GM12878 (cell line): ENCODE results near the gene KDM4C. TPM values are rescaled to one million over a fixed set of nuclear protein-coding genes. Genes with fewer than 3 reads are reported as not detected.

Source experiments
- ATAC-seq: fragments of 200-7000 bp; cut with Tn5 transposase; 3 replicates; pipeline ENCODE4 v1.9.1; 2020; ENCODE audit warnings: mild to moderate bottlenecking, moderate library complexity
- BruUV-seq: library from RNA; stranded (reverse); fragments of 400-500 nt; replicated peaks from 2 replicates; lab custom pipeline; 2021; lab: Mats Ljungman, UMichigan
- CTCF ChIA-PET: fragments of 300-600 bp; sonication (Branson Sonifier 250); formaldehyde crosslinking; extraction: SDS; loops from one replicate; lab custom pipeline; 2021; ENCODE audit warnings: inconsistent platforms; lab: Yijun Ruan, JAX
- POLR2A ChIA-PET: fragments of 350-600 bp; formaldehyde crosslinking; extraction: SDS; loops from one replicate; lab custom pipeline; 2021; ENCODE audit warnings: inconsistent platforms; lab: Charles Lee
- RAD21 ChIA-PET: fragments of 300-600 bp; sonication (Branson Sonifier 250); formaldehyde crosslinking; loops from one replicate; lab custom pipeline; 2023; ENCODE audit warnings: antibody characterized with exemption; ENCODE audit not compliant: unreplicated experiment; lab: Charles Lee
- SMC1A ChIA-PET: fragments of 300-600 bp; sonication (Branson Sonifier 250); formaldehyde crosslinking; loops from one replicate; lab custom pipeline; 2023; ENCODE audit not compliant: unreplicated experiment, uncharacterized antibody; lab: Charles Lee
- DNase-seq: peaks from one replicate; pipeline ENCODE4 v3.0.0-alpha.2; 2011; ENCODE audit warnings: low read depth, low spot score
- FAIRE-seq: peaks from 3 replicates; lab custom pipeline; 2011; peaks lifted over from hg19 to GRCh38; lab: Jason Lieb, UNC
- H2AFZ ChIP-seq: 2 replicates; pipeline ENCODE4 v1.6.0; 2011; ENCODE audit warnings: low read depth, low read length, control low read depth; ENCODE audit not compliant: control insufficient read depth
- H3K27ac ChIP-seq: 2 replicates; pipeline ENCODE4 v1.5.1; 2011; ENCODE audit warnings: control low read depth; ENCODE audit not compliant: control insufficient read depth, insufficient read depth
- H3K27me3 ChIP-seq, 2 experiments: replicated peaks in 1 of 2; 2 replicates each; pipeline versions ENCODE4 v1.6.0 to v1.6.1; 2011; ENCODE audit warnings: low read length in 1 of 2; ENCODE audit not compliant: control insufficient read depth in 2 of 2, insufficient read depth in 2 of 2
- H3K36me3 ChIP-seq, 2 experiments: 2 replicates each; pipeline ENCODE4 v1.5.1; 2011; ENCODE audit warnings: low read length in 1 of 2; ENCODE audit not compliant: control insufficient read depth in 2 of 2, insufficient read depth in 2 of 2
- H3K4me1 ChIP-seq: 2 replicates; pipeline ENCODE4 v1.6.1; 2011; ENCODE audit warnings: mild to moderate bottlenecking, low read length, moderate library complexity, mixed read lengths; ENCODE audit not compliant: control insufficient read depth, insufficient read depth
- H3K4me2 ChIP-seq: 2 replicates; pipeline ENCODE4 v1.6.0; 2011; ENCODE audit warnings: control low read depth; ENCODE audit not compliant: control insufficient read depth, insufficient read depth
- H3K4me3 ChIP-seq: fragments of 200-600 bp; sonication (generic); 2 replicates; pipeline ENCODE4 v1.5.1; 2016
- H3K79me2 ChIP-seq: 2 replicates; pipeline ENCODE4 v1.6.0; 2011; ENCODE audit warnings: low read length; ENCODE audit not compliant: control insufficient read depth, insufficient read depth
- H3K9ac ChIP-seq: 2 replicates; pipeline ENCODE4 v1.8.0; 2011; ENCODE audit warnings: low read length, control low read depth, mixed read lengths; ENCODE audit not compliant: control insufficient read depth, insufficient read depth
- H3K9me3 ChIP-seq: replicated peaks from 3 replicates; pipeline ENCODE4 v1.5.1; 2011; ENCODE audit warnings: mild to moderate bottlenecking, low read length; ENCODE audit not compliant: control insufficient read depth, insufficient read depth
- H4K20me1 ChIP-seq: 2 replicates; pipeline ENCODE4 v1.6.0; 2011; ENCODE audit not compliant: control insufficient read depth, insufficient read depth
- EP300 ChIP-seq, 2 experiments: fragments of 150-350 bp in 1 of 2; IDR thresholded peaks; 2 replicates each; pipeline ENCODE4 v1.6.1; 2011 to 2012; ENCODE audit warnings: low read depth in 2 of 2, low read length in 2 of 2, borderline replicate concordance in 1 of 2, improper control_type of control experiment in 1 of 2, inconsistent platforms in 1 of 2; ENCODE audit not compliant: control insufficient read depth in 1 of 2
- ESRRA ChIP-seq: IDR thresholded peaks from 2 replicates; pipeline ENCODE4 v1.6.1; 2012; ENCODE audit warnings: mild to moderate bottlenecking, low read length, improper control_type of control experiment
- FOXK2 ChIP-seq: fragments of 450-650 bp; IDR thresholded peaks from 2 replicates; pipeline ENCODE4 v1.6.1; 2017; ENCODE audit warnings: mild to moderate bottlenecking, moderate library complexity
- MEF2B ChIP-seq: fragments of 450-650 bp; IDR thresholded peaks from 2 replicates; pipeline ENCODE4 v1.6.1; 2018; ENCODE audit warnings: mild to moderate bottlenecking, moderate library complexity; ENCODE audit not compliant: partially characterized antibody, poor library complexity, severe bottlenecking
- NBN ChIP-seq: fragments of 450-650 bp; IDR thresholded peaks from 2 replicates; pipeline ENCODE4 v1.6.1; 2016
- NFYB ChIP-seq: IDR thresholded peaks from 2 replicates; pipeline ENCODE4 v1.6.1; 2011; ENCODE audit warnings: low read depth, mild to moderate bottlenecking, low read length, improper control_type of control experiment, moderate library complexity; ENCODE audit not compliant: insufficient read depth
- PAX8 ChIP-seq: fragments of 450-650 bp; IDR thresholded peaks from 2 replicates; pipeline ENCODE4 v1.6.1; 2017; ENCODE audit warnings: mild to moderate bottlenecking, moderate library complexity
- PML ChIP-seq: IDR thresholded peaks from 2 replicates; pipeline ENCODE4 v1.6.1; 2012; ENCODE audit warnings: low read length, inconsistent platforms
- POLR2AphosphoS2 ChIP-seq: IDR thresholded peaks from 2 replicates; pipeline ENCODE4 v1.6.1; 2011; ENCODE audit warnings: low read depth, mild to moderate bottlenecking, low read length, improper control_type of control experiment, moderate library complexity
- SMARCA5 ChIP-seq: fragments of 450-650 bp; IDR thresholded peaks from 2 replicates; pipeline ENCODE4 v1.6.1; 2017; ENCODE audit warnings: mild to moderate bottlenecking
- ZNF217 ChIP-seq: fragments of 450-650 bp; IDR thresholded peaks from 2 replicates; pipeline ENCODE4 v1.6.1; 2017; ENCODE audit warnings: antibody characterized with exemption, mild to moderate bottlenecking
- ZNF274 ChIP-seq: IDR thresholded peaks from one replicate; pipeline ENCODE4 v1.8.0; 2011; ENCODE audit not compliant: insufficient read length, insufficient read depth
- ZNF384 ChIP-seq: IDR thresholded peaks from 2 replicates; pipeline ENCODE4 v1.6.1; 2012; ENCODE audit warnings: low read depth, mild to moderate bottlenecking, low read length, improper control_type of control experiment, borderline replicate concordance
- WGBS: methylation state at CpG from one replicate; pipeline ENCODE4 v1.1.6; 2016; ENCODE audit warnings: low lambda C conversion rate; ENCODE audit not compliant: insufficient replicate concordance, insufficient coverage; ENCODE audit errors: missing lambda C conversion rate; 5-methylcytosine and 5-hydroxymethylcytosine counted together
- in situ Hi-C: fragments of 300-500 bp; cut with MboI; formaldehyde crosslinking; loops from 9 replicates; pipeline ENCODE4 v1.14.3; 2018; ENCODE audit warnings: mixed read lengths
- intact Hi-C: fragments of 100-400 bp; cut with micrococcal nuclease; formaldehyde crosslinking; loops from one replicate; pipeline ENCODE4 v1.14.2; 2022; ENCODE audit not compliant: unreplicated experiment
- polyA plus RNA-seq, 11 experiments: library from polyadenylated mRNA; depleted of rRNA in 4 of 11; unstranded in 6 of 11; stranded (reverse) in 5 of 11; fragments of >200 nt; fragmentation: Nextera tagmentation in 4 of 11; fragmentation: Illumina TruSeq in 1 of 11; extraction: Ambion mirVana in 4 of 11; extraction: Trizol in 1 of 11; gene quantifications; 1 replicate in 1 of 11; 2 replicates in 10 of 11; pipeline versions ENCODE4 v1.2.1 to v1.2.3, GENCODE V29; 2011 to 2016; ENCODE audit warnings: inconsistent platforms in 2 of 11, missing spikeins in 2 of 11, low read depth in 1 of 11
- total RNA-seq, 4 experiments: library from RNA; depleted of rRNA in 3 of 4; stranded (reverse); fragments of >200 nt in 3 of 4; fragmentation: Illumina TruSeq in 1 of 4; extraction: Trizol in 1 of 4; gene quantifications; 2 replicates each; pipeline versions ENCODE4 v1.2.1 to v1.2.3, GENCODE V29; 2013 to 2021
- TF ChIP-seq, protein P1 (sequence below): IDR thresholded peaks from 2 replicates; pipeline ENCODE4 v1.6.1; 2012; ENCODE audit warnings: mild to moderate bottlenecking, low read depth, low read length

KDM4C gene
- total and polyA plus RNA-seq, 10 of the 15 experiments (the other 5 are each of a cell fraction or from before 2014, with no cell fraction given), result 6.8 to 41.2 (median 20.1) TPM

DNA sequence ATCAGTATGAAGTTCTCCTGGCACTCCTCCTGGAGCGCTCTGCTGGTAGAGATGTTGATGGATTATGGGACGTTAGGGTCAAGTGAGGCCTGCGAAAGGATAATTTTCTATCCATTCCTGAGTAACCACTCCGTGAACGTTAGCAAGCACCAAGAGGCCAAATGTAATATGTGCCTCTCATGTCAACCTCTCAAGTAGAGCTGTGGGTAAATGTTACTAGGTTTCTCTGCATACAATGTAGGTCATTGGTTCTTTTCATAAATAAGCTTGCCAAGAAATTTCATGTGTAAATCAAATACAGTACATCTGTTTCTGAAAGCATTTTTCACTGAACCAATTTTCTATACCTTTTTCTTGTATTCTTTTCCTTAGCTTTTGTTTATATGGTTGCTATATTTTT, 126.3 kb downstream of the KDM4C start:
- no peak for ATAC-seq

More for the DNA sequence above, 126.3 kb downstream of the KDM4C start:
- no peak overlapping the region for H2AFZ ChIP-seq
- no peak overlapping the region for H3K9ac ChIP-seq
- H3K27me3 ChIP-seq, result no peaks in the 10 kb centered on the region
- no peak overlapping the region for H3K4me2 ChIP-seq
- in situ Hi-C loops, result no loop called here
- no peak overlapping the region for H3K27ac ChIP-seq
- no peak for DNase-seq
- TF ChIP-seq EP300 (IDR thresholded peaks at IDR 0.05; ENCODE audit: borderline replicate concordance in 1 of 2, control insufficient read depth in 1 of 2, low read depth in 2 of 2, low read length in 2 of 2) (no peak), ESRRA (no peak), PML (no peak), PAX8 (no peak), FOXK2 (no peak), NBN (no peak), ZNF384 (no peak), SMARCA5 (no peak), MEF2B (no peak), NFYB (no peak), ZNF274 (no peak), POLR2AphosphoS2 (no peak), ZNF217 (no peak)
- TF ChIP-seq, protein P1, sequence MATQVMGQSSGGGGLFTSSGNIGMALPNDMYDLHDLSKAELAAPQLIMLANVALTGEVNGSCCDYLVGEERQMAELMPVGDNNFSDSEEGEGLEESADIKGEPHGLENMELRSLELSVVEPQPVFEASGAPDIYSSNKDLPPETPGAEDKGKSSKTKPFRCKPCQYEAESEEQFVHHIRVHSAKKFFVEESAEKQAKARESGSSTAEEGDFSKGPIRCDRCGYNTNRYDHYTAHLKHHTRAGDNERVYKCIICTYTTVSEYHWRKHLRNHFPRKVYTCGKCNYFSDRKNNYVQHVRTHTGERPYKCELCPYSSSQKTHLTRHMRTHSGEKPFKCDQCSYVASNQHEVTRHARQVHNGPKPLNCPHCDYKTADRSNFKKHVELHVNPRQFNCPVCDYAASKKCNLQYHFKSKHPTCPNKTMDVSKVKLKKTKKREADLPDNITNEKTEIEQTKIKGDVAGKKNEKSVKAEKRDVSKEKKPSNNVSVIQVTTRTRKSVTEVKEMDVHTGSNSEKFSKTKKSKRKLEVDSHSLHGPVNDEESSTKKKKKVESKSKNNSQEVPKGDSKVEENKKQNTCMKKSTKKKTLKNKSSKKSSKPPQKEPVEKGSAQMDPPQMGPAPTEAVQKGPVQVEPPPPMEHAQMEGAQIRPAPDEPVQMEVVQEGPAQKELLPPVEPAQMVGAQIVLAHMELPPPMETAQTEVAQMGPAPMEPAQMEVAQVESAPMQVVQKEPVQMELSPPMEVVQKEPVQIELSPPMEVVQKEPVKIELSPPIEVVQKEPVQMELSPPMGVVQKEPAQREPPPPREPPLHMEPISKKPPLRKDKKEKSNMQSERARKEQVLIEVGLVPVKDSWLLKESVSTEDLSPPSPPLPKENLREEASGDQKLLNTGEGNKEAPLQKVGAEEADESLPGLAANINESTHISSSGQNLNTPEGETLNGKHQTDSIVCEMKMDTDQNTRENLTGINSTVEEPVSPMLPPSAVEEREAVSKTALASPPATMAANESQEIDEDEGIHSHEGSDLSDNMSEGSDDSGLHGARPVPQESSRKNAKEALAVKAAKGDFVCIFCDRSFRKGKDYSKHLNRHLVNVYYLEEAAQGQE, result no peak
- H4K20me1 ChIP-seq, result no peaks in the 10 kb centered on the region
- CTCF ChIA-PET, result interaction anchor here (1.1 kb wide), 1 partner anchor 57 kb away, joined by 3 read pairs; no protein-coding TSS in a partner anchor
- peaks cover 0 to 2% of the 10 kb centered on the region in 2 experiments; a peak in 2 of 4 replicates for H3K36me3 ChIP-seq
- WGBS, result 99% methylated on average over 5 of the region's 5 CpGs
- POLR2A ChIA-PET, result interaction anchor here (0.5 to 0.7 kb wide), 2 partner anchors 19 to 137 kb away, joined by 3 to 4 read pairs; no protein-coding TSS in a partner anchor
- H3K4me1 ChIP-seq, result no peaks in the 10 kb centered on the region; the same call in 1 of the 2 replicates
- no peaks in the 10 kb centered on the region for H3K79me2 ChIP-seq
- SMC1A ChIA-PET, result interaction anchor here (0.6 to 1.5 kb wide), 2 partner anchors 9 to 213 kb away, joined by 7 read pairs; no protein-coding TSS in a partner anchor
- no peak overlapping the region for H3K4me3 ChIP-seq
- FAIRE-seq, result no peak
- no peaks in the 10 kb centered on the region; the same call in 1 of the 3 replicates for H3K9me3 ChIP-seq
- RAD21 ChIA-PET, result interaction anchor here (0.9 kb wide), 1 partner anchor 57 kb away, joined by 3 read pairs; no protein-coding TSS in a partner anchor
- intact Hi-C loops, result no loop called here
- BruUV-seq, result no TSS peak
